ENCODE measurements around the gene DENND1A.

DNA sequence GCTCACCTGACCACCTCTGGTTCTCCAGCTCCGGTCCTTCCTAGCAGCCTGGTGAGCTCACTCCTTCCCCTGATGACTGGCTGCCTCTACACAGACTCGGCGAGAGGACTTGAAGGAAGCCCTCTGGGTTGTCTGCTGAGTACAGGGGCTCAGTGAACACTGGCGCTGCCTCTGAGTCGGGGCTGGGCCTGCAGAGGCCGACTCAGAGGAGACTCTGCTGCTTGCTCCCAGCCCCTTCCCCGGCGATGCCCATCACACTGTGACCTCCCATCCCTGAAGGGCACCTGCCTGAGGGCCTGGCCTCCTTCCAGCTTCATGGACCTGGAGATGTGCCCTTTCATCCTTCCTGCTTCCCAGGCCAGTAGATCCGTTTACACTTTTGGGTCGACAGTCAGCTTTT, 551.9 kb downstream of the DENND1A start:
- TF ChIP-seq TCF7L2 (IDR thresholded peaks at IDR 0.05; ENCODE audit: low read depth, low read length): no peak
- no peak for TF ChIP-seq CTCF (IDR thresholded peaks at IDR 0.05)
- TF ChIP-seq SIN3A (IDR thresholded peaks at IDR 0.05; ENCODE audit: borderline replicate concordance, insufficient read depth, low read depth, low read length): no peak
